Transverse colon (tissue), 3 donors: ENCODE measurements around the gene TWIST2.

Experiments used
- CTCF ChIP-seq, 5 experiments: fragments of 200-600 bp in 3 of 5; fragments of 450-650 bp in 2 of 5; sonication (generic) in 3 of 5; IDR thresholded peaks; 1 replicate in 2 of 5; 2 replicates in 3 of 5; pipeline ENCODE4 v1.5.1; 2016 to 2017; ENCODE audit warnings: antibody characterized with exemption in 5 of 5, inconsistent platforms in 3 of 5, mild to moderate bottlenecking in 2 of 5, moderate library complexity in 1 of 5
- EP300 ChIP-seq: sonication (generic); formaldehyde crosslinking; IDR thresholded peaks from one replicate; pipeline ENCODE4 v1.6.1; 2017; ENCODE audit warnings: antibody characterized with exemption, low read depth
- POLR2A ChIP-seq: fragments of 450-650 bp; IDR thresholded peaks from one replicate; pipeline ENCODE4 v1.6.1; 2016; ENCODE audit warnings: antibody characterized with exemption, mild to moderate bottlenecking, moderate library complexity

DNA sequence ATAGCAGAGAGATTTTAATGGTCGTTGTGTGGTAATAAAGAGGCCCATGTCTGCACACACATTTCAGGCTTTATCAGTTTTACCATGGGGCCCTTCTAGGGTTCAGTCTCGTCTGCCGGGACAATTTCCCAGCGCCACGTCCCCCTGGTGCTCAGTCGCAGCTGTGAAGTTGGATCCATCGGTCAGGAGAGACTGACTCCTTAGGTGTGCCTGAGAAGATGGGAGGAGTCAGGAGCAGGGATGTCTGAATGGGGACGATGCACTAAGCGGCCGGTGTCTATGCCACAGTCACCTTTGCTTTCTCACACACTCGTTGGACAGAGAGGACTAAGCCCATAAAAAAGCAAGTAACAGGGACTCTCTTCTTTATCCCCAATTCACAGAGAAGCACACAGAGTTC, 71.4 kb downstream of the TWIST2 start:
- TF ChIP-seq CTCF (IDR thresholded peaks at IDR 0.05) (no peak), EP300 (no peak), POLR2A (no peak)
